Measurements from ENCODE around the gene CUL7. TPM values are rescaled to one million over a fixed set of nuclear protein-coding genes. Genes with fewer than 3 reads are reported as not detected.

Gene CUL7
- total RNA-seq: 10 to 100 TPM; 16.3 to 24.4 TPM

GRCh38 chr6:43053545-43054205 lies at the start of gene CUL7:
Gene CUL7, minus strand, starts transcription at chr6:43053851. Its CDS starts 1,063 bp downstream, at chr6:43052788.
- H3K4me1 ChIP-seq: peaks cover 42% of the 10 kb centered on the region
- peak; percentile 96 for ATAC-seq
- no peaks in the 10 kb centered on the region for H3K9me3 ChIP-seq
- peak within 1 kb of the TSS; percentile 69 to 73 for H3K4me3 ChIP-seq
- H3K27ac ChIP-seq: peak within 1 kb of the TSS; percentile 83 to 92 (median 87)
- TF ChIP-seq POLR2A (IDR thresholded peaks at IDR 0.05) (peak; percentile 81 to 93 (median 91)), CTCF (IDR thresholded peaks at IDR 0.05) (peak in 1 of 7 experiments; percentile 9)
- peaks cover 5 to 10% of the 10 kb centered on the region in 2 donors for H3K36me3 ChIP-seq (replicated peaks in 1 of 2; ENCODE audit: insufficient read depth in 1 of 2, low read depth in 2 of 2)
- 1 to 4% methylated on average over 11 to 45 of the region's 45 CpGs for WGBS, 2 donors
- no peaks in the 10 kb centered on the region for H3K27me3 ChIP-seq
- intact Hi-C loops (cut with DNase I): no loop called here
- peak; percentile 93 to 96 (median 95) for DNase-seq

- no peak overlapping the region for H3K4me3 ChIP-seq
- intact Hi-C loops (cut with DNase I): no loop called here
- ATAC-seq: no peak
Measured at GRCh38 chr6:43101497-43101896, 47.8 kb upstream of the CUL7 start.

GRCh38 chr6:43097502-43097901 lies 43.9 kb upstream of the CUL7 start:
- TF ChIP-seq POLR2A (IDR thresholded peaks at IDR 0.05): no peak
- Histone ChIP-seq H3K27ac (peak overlapping the region in 3 of 4 donors; percentile 59 to 73 (median 71)), H3K4me1 (peaks cover 19% of the 10 kb centered on the region), H3K9me3 (no peaks in the 10 kb centered on the region), H3K27me3 (no peaks in the 10 kb centered on the region), H3K4me3 (no peak overlapping the region), H3K36me3 (replicated peaks in 1 of 2; ENCODE audit: insufficient read depth in 1 of 2, low read depth in 2 of 2) (no peaks in the 10 kb centered on the region)
- ATAC-seq: no peak
- WGBS, 2 donors: 62 to 70% methylated on average over 4 of the region's 4 CpGs
- intact Hi-C loops (cut with DNase I): no loop called here
- DNase-seq: no peak

More at GRCh38 chr6:43101497-43101896, 47.8 kb upstream of the CUL7 start:
- Histone ChIP-seq H3K27me3 (no peaks in the 10 kb centered on the region), H3K27ac (no peak overlapping the region), H3K36me3 (replicated peaks in 1 of 2; ENCODE audit: insufficient read depth in 1 of 2, low read depth in 2 of 2) (no peaks in the 10 kb centered on the region), H3K4me1 (peaks cover 6% of the 10 kb centered on the region), H3K9me3 (no peaks in the 10 kb centered on the region)
- DNase-seq: no peak
- TF ChIP-seq POLR2A (IDR thresholded peaks at IDR 0.05) (no peak), CTCF (IDR thresholded peaks at IDR 0.05) (no peak)
- WGBS, 2 donors: 65 to 78% methylated on average over 4 of the region's 4 CpGs

GRCh38 chr6:43097098-43097489 lies 43.4 kb upstream of the CUL7 start:
- peaks cover 19% of the 10 kb centered on the region for H3K4me1 ChIP-seq
- ATAC-seq: no peak
- no peaks in the 10 kb centered on the region for H3K27me3 ChIP-seq
- 34 to 40% methylated on average over 4 to 5 of the region's 5 CpGs for WGBS, 2 donors
- intact Hi-C loops (cut with DNase I): no loop called here
- no peak overlapping the region for H3K4me3 ChIP-seq
- no peaks in the 10 kb centered on the region for H3K9me3 ChIP-seq
- H3K36me3 ChIP-seq (replicated peaks in 1 of 2; ENCODE audit: insufficient read depth in 1 of 2, low read depth in 2 of 2): no peaks in the 10 kb centered on the region
- TF ChIP-seq CTCF (IDR thresholded peaks at IDR 0.05) (no peak), POLR2A (IDR thresholded peaks at IDR 0.05) (no peak)
- DNase-seq: no peak
- peak overlapping the region in 3 of 4 donors; percentile 59 to 73 (median 71) for H3K27ac ChIP-seq

- Histone ChIP-seq H3K9me3 (no peaks in the 10 kb centered on the region), H3K4me1 (peaks cover 19% of the 10 kb centered on the region), H3K27ac (peak overlapping the region; percentile 31 to 73 (median 65)), H3K4me3 (no peak overlapping the region), H3K36me3 (replicated peaks in 1 of 2; ENCODE audit: insufficient read depth in 1 of 2, low read depth in 2 of 2) (no peaks in the 10 kb centered on the region), H3K27me3 (no peaks in the 10 kb centered on the region)
- ATAC-seq (peak; percentile 74), DNase-seq (peak in 3 of 4 donors; percentile 31 to 45 (median 43))
- peak in 1 of 3 donors; percentile 17 for TF ChIP-seq POLR2A (IDR thresholded peaks at IDR 0.05)
- TF ChIP-seq CTCF (IDR thresholded peaks at IDR 0.05): no peak
- WGBS, 2 donors: 43 to 48% methylated on average over 3 to 8 of the region's 8 CpGs
- intact Hi-C loops (cut with DNase I): no loop called here
Measured at GRCh38 chr6:43096451-43097097, 42.9 kb upstream of the CUL7 start.

Measured in body of pancreas (tissue), 4 donors.